CD4-positive, alpha-beta T cell treated with Interleukin-6 for 4 hours (primary cell): Measurements from ENCODE around the gene SLC8A1.
"Not testable (repeated sequence)": the region's sequence is repeated elsewhere in the genome, so short reads cannot be mapped to it uniquely, and the experiment has no call there.

Experiments
- DNase-seq: peaks from one replicate; pipeline ENCODE4 v3.0.0-alpha.2; 2020; ENCODE audit warnings: mixed read lengths

Gene SLC8A1

GRCh38 chr2:40097691-40098385, 354.1 kb downstream of the SLC8A1 start:
- no peak for DNase-seq

- DNase-seq: no peak
These were observed 355.5 kb downstream of the SLC8A1 start for GRCh38 chr2:40096360-40096759.

DNA sequence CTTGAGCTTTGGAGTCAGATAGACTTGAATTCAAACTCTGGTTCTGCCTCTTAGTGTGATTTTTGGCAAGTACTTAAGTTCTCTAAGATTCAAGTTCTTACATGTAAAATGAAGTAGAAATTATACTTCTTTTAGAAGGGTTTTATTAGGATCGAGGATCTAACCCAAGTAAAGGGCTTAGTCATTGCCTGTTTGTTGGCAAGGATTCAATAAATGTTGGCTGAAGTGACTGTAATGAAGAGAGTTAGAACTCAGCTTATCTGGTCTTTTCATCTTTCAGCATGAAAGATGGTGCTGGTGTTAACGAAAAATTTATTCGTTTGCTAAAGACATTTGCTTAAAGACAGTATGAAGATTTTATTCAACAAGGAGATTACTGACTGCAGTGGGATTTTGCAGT, 356.9 kb downstream of the SLC8A1 start:
- DNase-seq: no peak

DNA sequence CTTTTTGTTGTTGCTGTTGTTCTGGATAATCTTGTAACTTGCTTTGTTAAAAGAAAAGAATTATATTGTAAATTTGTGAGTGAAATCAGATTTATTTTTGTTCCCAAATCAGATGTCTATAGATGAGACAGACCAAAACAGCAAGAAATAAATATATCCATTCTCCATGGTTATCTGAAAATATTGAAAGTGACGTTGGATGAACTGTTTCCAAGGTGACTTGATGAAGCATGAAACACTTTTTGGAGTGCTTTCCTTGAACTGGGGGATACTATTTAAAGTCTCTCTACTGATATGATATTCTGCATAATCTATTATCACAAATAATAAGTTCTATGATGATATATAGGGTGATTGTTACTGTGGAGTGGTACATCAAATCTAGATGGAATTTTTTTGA, 357.4 kb downstream of the SLC8A1 start:
- no peak for DNase-seq

DNA sequence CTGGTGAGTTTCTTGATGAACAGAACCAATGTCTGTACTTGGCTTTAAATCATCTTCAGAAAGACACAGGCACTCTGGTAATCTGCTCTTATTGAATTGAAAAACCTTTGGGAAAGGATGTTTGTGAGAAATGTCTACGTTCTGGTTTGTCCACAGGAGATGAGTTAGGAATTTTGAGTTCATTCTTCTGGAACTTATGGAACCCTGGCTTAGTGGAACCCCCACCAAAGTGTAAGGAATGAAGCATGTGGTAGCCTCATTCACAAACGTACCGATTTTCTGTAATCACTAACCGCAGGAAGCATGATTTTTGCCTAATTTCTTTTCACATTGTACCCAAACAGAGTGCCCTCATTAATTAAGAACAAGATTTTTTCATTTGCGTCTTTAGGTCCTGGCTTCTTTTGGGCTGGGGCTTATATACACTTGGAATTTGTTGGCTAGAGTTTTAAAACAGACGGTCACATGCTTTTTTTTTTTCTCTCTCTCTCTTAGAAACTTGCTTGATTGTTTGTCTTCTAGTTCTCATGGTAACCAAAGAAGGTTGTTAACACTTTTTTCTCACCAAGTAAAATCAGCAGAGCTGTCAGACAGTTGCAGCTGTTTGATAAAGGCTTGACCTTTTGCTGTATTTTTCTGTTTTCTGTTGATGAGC, 358.7 kb downstream of the SLC8A1 start:
- DNase-seq: no peak

DNA sequence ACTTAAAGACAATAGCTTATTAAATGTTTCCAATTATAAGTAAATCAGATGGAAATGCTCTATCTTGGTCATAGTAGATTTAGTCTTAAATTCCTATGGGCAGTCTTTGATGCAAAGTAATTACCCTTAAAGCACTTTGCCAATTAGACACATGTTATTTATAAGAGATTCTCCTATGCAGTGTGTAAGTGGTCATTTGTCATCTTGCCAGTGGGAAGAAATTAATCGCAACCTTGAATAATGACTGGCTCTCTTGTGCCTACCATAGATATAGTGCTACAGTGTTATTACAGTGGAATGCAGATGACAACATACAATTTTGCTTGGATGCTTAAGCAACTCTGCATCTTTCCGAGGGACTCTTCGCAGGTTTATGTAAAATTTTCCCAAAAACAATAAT, 361.8 kb downstream of the SLC8A1 start:
- no peak for DNase-seq

- no peak for DNase-seq
These were observed 364.0 kb downstream of the SLC8A1 start for GRCh38 chr2:40087927-40088326.

DNA sequence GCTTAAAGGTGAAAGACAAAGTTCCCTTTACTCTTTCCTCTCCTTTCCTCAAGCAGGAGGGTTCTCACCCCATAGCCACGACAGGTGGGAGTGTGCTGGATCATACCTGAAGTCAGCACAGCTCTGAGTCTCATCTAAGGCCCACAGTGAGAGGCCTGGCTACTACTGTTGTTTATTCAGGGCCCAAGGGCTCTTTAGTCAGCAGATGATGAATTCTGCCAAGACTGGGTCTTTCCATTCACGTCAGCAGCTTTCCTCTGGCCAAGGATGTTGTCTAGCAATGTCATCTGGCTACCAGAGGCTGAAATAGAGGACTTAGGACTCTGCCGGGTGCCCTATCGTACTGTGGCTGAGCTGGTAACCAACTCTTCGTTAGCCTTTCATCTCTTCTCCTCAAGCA, 364.5 kb downstream of the SLC8A1 start:
- DNase-seq: no peak

DNA sequence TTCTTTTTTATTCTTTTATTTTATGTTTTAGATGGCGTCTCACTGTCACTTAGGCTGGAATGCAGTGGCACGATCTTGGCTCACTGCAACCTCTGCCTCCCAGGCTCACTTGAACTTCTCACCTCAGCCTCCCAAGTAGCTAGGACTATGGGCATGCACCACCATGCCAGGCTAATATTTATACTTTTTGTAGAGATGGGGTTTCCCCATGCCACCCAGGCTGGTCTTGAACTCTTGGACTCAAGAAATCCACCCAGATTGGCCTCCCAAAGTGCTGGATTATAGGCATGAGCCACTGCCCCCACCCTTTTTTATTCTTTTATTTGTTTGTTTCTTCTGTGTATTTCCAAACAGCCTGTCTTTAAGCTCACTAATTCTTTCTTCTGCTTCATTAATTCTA, 366.1 kb downstream of the SLC8A1 start:
- no peak for DNase-seq

GRCh38 chr2:40073336-40073735, 378.6 kb downstream of the SLC8A1 start:
- DNase-seq: not testable (repeated sequence)

GRCh38 chr2:40072442-40073232, 379.3 kb downstream of the SLC8A1 start:
- DNase-seq: no peak

GRCh38 chr2:40062381-40062780, 389.5 kb downstream of the SLC8A1 start:
- DNase-seq: no peak

DNA sequence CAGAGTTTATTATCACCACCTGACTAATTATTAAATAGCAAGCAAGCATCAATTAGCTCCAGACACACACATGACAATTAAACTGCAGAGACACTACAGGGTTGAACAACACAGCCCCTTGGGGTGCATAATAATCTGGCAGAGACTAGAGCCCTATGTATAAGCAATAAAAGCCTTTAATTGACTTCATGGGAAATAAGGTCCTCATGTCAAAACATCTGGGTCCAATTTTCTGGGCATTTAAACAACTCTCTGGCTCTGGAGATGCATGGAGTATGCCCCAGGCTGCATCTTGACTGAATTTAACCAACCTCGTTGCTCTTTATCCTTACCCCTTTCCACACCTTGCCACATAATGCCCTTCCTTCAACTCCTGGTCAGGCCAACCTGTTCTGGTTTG, 402.1 kb downstream of the SLC8A1 start:
- DNase-seq: no peak

- DNase-seq: no peak
These were observed 403.4 kb downstream of the SLC8A1 start for GRCh38 chr2:40048506-40048905.

- no peak for DNase-seq
These were observed 404.5 kb downstream of the SLC8A1 start for GRCh38 chr2:40047406-40047805.
